M059J (cell line): ENCODE results near the gene ACYP1. TPM values are rescaled to one million over a fixed set of nuclear protein-coding genes. Genes with fewer than 3 reads are reported as not detected.

ENCODE experiments used
- DNase-seq: peaks from one replicate; pipeline ENCODE4 v3.0.0-alpha.2; 2012; ENCODE audit warnings: low read depth
- total RNA-seq: library from RNA; depleted of rRNA; stranded (reverse); fragments of >200 nt; shearing (Covaris generic); gene quantifications from 2 replicates; pipeline ENCODE4 v1.2.3, GENCODE V29; 2014; rRNA removed

ACYP1 gene
- 41.3 and 66.9 TPM in 2 replicates for total RNA-seq

GRCh38 chr14:75063491-75064204 is at the start of gene ACYP1:
Gene ACYP1 (minus strand): TSS chr14:75064024. CDS start chr14:75063553, 471 bp downstream.
- peak; percentile 88 for DNase-seq

- no peak for DNase-seq
Measured at GRCh38 chr14:75109877-75110276, 46.1 kb upstream of the ACYP1 start.

GRCh38 chr14:75107186-75107585 is 43.4 kb upstream of the ACYP1 start:
- DNase-seq, result no peak

GRCh38 chr14:75101491-75101890 is 37.7 kb upstream of the ACYP1 start:
- no peak for DNase-seq

- DNase-seq, result no peak
Measured at GRCh38 chr14:75098682-75099081, 34.9 kb upstream of the ACYP1 start.

- DNase-seq, result no peak
Measured at GRCh38 chr14:75098212-75098611, 34.4 kb upstream of the ACYP1 start.

- DNase-seq, result no peak
Measured at GRCh38 chr14:75096959-75097358, 33.1 kb upstream of the ACYP1 start.

- DNase-seq, result no peak
Measured at GRCh38 chr14:75095690-75096089, 31.9 kb upstream of the ACYP1 start.

GRCh38 chr14:75094896-75095295 is 31.1 kb upstream of the ACYP1 start:
- DNase-seq, result no peak

GRCh38 chr14:75092698-75093097 is 28.9 kb upstream of the ACYP1 start:
- no peak for DNase-seq

- DNase-seq, result no peak
Measured at GRCh38 chr14:75091251-75091650, 27.4 kb upstream of the ACYP1 start.

GRCh38 chr14:75090353-75090752 is 26.5 kb upstream of the ACYP1 start:
- DNase-seq, result no peak

GRCh38 chr14:75088566-75089373 is 24.9 kb upstream of the ACYP1 start:
- DNase-seq, result peak; percentile 64

- no peak for DNase-seq
Measured at GRCh38 chr14:75088153-75088552, 24.3 kb upstream of the ACYP1 start.

GRCh38 chr14:75084513-75084912 is 20.7 kb upstream of the ACYP1 start:
- DNase-seq, result peak; percentile 25

- DNase-seq, result no peak
Measured at GRCh38 chr14:75083271-75083670, 19.4 kb upstream of the ACYP1 start.

- no peak for DNase-seq
Measured at GRCh38 chr14:75081660-75082229, 17.9 kb upstream of the ACYP1 start.

- DNase-seq, result no peak
Measured at GRCh38 chr14:75079521-75079920, 15.7 kb upstream of the ACYP1 start.

- DNase-seq, result no peak
Measured at GRCh38 chr14:75077794-75078193, 14.0 kb upstream of the ACYP1 start.

- no peak for DNase-seq
Measured at GRCh38 chr14:75070383-75070782, 6.6 kb upstream of the ACYP1 start.

- no peak for DNase-seq
Measured at GRCh38 chr14:75069811-75070145, 6.0 kb upstream of the ACYP1 start.

GRCh38 chr14:75069121-75069810 is 5.4 kb upstream of the ACYP1 start, which contains the start of gene ZC2HC1C:
Gene ZC2HC1C (plus strand): TSS chr14:75069641. CDS start chr14:75070574, 933 bp downstream.
- DNase-seq, result peak; percentile 84
